Measurements from ENCODE around the gene NPB.

The NPB gene

GRCh38 chr17:81878294-81878693, 23.7 kb upstream of the NPB start:
- Histone ChIP-seq H3K27me3 (no peaks in the 10 kb centered on the region), H3K27ac (no peak overlapping the region), H3K4me3 (ENCODE audit: low read depth in 1 of 2, low read length in 1 of 2) (no peak overlapping the region), H3K9me3 (no peaks in the 10 kb centered on the region), H3K4me1 (ENCODE audit: control insufficient read depth in 1 of 2, insufficient read depth in 1 of 2, low read depth in 1 of 2, low read length in 1 of 2) (no peaks in the 10 kb centered on the region), H3K36me3 (peaks cover 6% of the 10 kb centered on the region)
- TF ChIP-seq, protein P1, sequence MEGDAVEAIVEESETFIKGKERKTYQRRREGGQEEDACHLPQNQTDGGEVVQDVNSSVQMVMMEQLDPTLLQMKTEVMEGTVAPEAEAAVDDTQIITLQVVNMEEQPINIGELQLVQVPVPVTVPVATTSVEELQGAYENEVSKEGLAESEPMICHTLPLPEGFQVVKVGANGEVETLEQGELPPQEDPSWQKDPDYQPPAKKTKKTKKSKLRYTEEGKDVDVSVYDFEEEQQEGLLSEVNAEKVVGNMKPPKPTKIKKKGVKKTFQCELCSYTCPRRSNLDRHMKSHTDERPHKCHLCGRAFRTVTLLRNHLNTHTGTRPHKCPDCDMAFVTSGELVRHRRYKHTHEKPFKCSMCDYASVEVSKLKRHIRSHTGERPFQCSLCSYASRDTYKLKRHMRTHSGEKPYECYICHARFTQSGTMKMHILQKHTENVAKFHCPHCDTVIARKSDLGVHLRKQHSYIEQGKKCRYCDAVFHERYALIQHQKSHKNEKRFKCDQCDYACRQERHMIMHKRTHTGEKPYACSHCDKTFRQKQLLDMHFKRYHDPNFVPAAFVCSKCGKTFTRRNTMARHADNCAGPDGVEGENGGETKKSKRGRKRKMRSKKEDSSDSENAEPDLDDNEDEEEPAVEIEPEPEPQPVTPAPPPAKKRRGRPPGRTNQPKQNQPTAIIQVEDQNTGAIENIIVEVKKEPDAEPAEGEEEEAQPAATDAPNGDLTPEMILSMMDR (IDR thresholded peaks at IDR 0.05): no peak

DNA sequence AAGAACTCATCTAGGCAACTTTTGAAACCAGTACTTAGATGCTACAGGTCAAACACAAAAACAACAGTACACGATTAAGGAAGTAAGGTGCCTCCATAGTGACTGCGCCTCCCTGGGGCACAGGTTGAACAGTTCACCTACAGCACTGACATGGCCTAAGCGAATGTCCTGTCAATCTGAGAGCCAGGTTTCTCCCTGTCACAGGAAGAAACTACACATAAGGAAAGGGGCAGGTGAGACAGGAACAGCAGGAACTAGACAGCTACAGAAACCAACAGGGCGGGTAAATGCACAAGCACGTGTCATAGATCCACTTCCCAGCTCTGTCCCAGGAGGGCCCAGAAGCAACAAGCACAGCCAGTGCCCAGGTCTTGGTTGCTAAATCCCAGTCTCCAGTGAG, 22.9 kb upstream of the NPB start:
- H3K27me3 ChIP-seq: no peaks in the 10 kb centered on the region
- H3K4me1 ChIP-seq (ENCODE audit: control insufficient read depth in 1 of 2, insufficient read depth in 1 of 2, low read depth in 1 of 2, low read length in 1 of 2): no peaks in the 10 kb centered on the region
- H3K27ac ChIP-seq: no peak overlapping the region
- no peaks in the 10 kb centered on the region for H3K9me3 ChIP-seq
- no peak overlapping the region for H3K4me3 ChIP-seq (ENCODE audit: low read depth in 1 of 2, low read length in 1 of 2)
- H3K36me3 ChIP-seq: peaks cover 6% of the 10 kb centered on the region
- TF ChIP-seq, protein P1 (IDR thresholded peaks at IDR 0.05): no peak

GRCh38 chr17:81884520-81884919, 17.5 kb upstream of the NPB start:
- H3K4me3 ChIP-seq (ENCODE audit: low read depth in 1 of 2, low read length in 1 of 2): no peak overlapping the region
- no peak overlapping the region for H3K27ac ChIP-seq
- H3K4me1 ChIP-seq (ENCODE audit: control insufficient read depth in 1 of 2, insufficient read depth in 1 of 2, low read depth in 1 of 2, low read length in 1 of 2): no peaks in the 10 kb centered on the region
- H3K27me3 ChIP-seq: no peaks in the 10 kb centered on the region
- peaks cover 57% of the 10 kb centered on the region for H3K36me3 ChIP-seq
- TF ChIP-seq, protein P1 (IDR thresholded peaks at IDR 0.05): no peak
- no peaks in the 10 kb centered on the region for H3K9me3 ChIP-seq

GRCh38 chr17:81884968-81885367, 17.1 kb upstream of the NPB start:
- TF ChIP-seq, protein P1 (IDR thresholded peaks at IDR 0.05): no peak
- H3K4me3 ChIP-seq (ENCODE audit: low read depth in 1 of 2, low read length in 1 of 2): no peak overlapping the region
- H3K4me1 ChIP-seq (ENCODE audit: control insufficient read depth in 1 of 2, insufficient read depth in 1 of 2, low read depth in 1 of 2, low read length in 1 of 2): no peaks in the 10 kb centered on the region
- H3K27me3 ChIP-seq: no peaks in the 10 kb centered on the region
- H3K9me3 ChIP-seq: no peaks in the 10 kb centered on the region
- H3K36me3 ChIP-seq: peaks cover 59% of the 10 kb centered on the region
- H3K27ac ChIP-seq: no peak overlapping the region

GRCh38 chr17:81885454-81885853, 16.6 kb upstream of the NPB start:
- Histone ChIP-seq H3K27me3 (no peaks in the 10 kb centered on the region), H3K36me3 (peaks cover 59% of the 10 kb centered on the region), H3K27ac (no peak overlapping the region), H3K4me3 (ENCODE audit: low read depth in 1 of 2, low read length in 1 of 2) (no peak overlapping the region), H3K9me3 (no peaks in the 10 kb centered on the region), H3K4me1 (ENCODE audit: control insufficient read depth in 1 of 2, insufficient read depth in 1 of 2, low read depth in 1 of 2, low read length in 1 of 2) (peaks cover 4 to 5% of the 10 kb centered on the region in 2 experiments)
- TF ChIP-seq, protein P1 (IDR thresholded peaks at IDR 0.05): no peak

All from neutrophil (primary cell).